Left renal pelvis (tissue), 4 donors: ENCODE data around the gene PLXNA3. TPM values are rescaled to one million over a fixed set of nuclear protein-coding genes. Genes with fewer than 3 reads are reported as not detected.

ENCODE experiments used
- DNase-seq, 4 donors: peaks; one replicate each; pipeline ENCODE4 v3.0.0-alpha.2; 2013; ENCODE audit warnings: low read depth in 4 of 4, low spot score in 3 of 4
- polyA plus RNA-seq, 4 donors: library from polyadenylated mRNA; unstranded; fragments of 120-200 nt; gene quantifications; one replicate each; pipeline ENCODE4 v1.2.1, GENCODE V29; 2013; ENCODE audit not compliant: insufficient read length in 4 of 4

Gene PLXNA3
- polyA plus RNA-seq, 4 donors = 45.2 to 69.6 (median 53.6) TPM

DNA sequence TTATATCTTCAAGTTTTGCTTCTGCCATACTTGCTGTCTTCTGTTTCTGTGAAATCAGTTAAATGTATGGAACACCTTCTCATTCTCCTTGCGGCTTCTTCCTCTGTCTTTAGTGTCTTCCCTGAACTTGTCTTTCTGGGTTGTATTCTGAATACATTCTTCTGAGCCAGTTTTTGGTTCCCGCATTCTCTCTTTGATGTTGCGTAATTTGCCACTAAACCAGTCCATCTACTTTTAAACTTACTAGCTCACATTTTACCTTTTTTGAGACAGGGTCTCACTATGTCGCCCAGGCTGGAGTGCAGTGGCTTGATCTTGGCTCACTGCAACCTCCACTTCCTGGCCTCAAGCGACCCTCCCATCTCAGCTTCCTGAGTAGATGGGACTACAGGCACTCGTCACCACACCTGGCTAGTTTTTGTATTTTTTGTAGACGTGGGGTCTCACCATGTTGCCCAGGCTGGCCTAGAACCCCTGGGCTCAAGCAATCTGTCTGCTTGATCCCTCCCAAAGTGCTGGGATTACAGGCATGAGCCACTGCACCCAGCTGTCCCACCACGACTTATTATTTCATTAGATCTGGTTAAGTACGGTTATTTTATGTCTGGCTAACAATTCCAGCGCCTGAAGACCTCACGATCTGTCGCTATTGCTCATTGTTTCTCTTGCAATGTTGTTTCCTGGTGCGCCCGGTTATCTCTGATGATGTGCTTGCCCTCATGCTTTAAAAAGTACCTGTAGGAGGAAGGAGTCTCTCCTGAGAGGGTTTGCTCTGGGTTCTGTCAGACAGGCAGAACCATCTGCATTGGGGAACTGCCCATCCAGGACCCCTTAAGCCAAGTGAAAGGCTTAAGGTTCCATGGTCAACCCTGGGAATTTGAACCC lies 67.8 kb downstream of the PLXNA3 start:
- DNase-seq = no peak

GRCh38 chrX:154526901-154527675 lies 69.0 kb downstream of the PLXNA3 start:
- DNase-seq = peak in 3 of 4 donors; percentile 50 to 65 (median 62)

Other genes with a start within 250 kb of the PLXNA3 start
- gene OPN1MW2, start 238.5 kb upstream of the PLXNA3 start, polyA plus RNA-seq = not detected
- gene OPN1MW3, start 200.7 kb upstream of the PLXNA3 start, polyA plus RNA-seq = not detected
- gene TEX28, start 163.2 kb upstream of the PLXNA3 start, polyA plus RNA-seq = not detected
- under 1 TPM; 0.22 to 0.33 (median 0.25) TPM for gene TKTL1, start 162.5 kb upstream of the PLXNA3 start, polyA plus RNA-seq
- 100 to 1,000 TPM; 390 to 584 (median 487) TPM for gene FLNA, start 83.6 kb upstream of the PLXNA3 start, polyA plus RNA-seq
- gene EMD, start 79.0 kb upstream of the PLXNA3 start, polyA plus RNA-seq = 10 to 100 TPM; 59.5 to 75.9 (median 68.4) TPM
- gene RPL10, start 59.9 kb upstream of the PLXNA3 start, polyA plus RNA-seq = 1,000 to 10,000 TPM; 2,891 to 3,494 (median 3,187) TPM
- gene DNASE1L1, start 49.0 kb upstream of the PLXNA3 start, polyA plus RNA-seq = 10 to 100 TPM; 10.1 to 16.5 (median 12.0) TPM
- 10 to 100 TPM; 23.9 to 50.8 (median 33.3) TPM for gene TAFAZZIN, start 46.7 kb upstream of the PLXNA3 start, polyA plus RNA-seq
- 100 to 1,000 TPM in 3 of 4 donors, 10 to 100 TPM in 1; 90.0 to 165 (median 151) TPM for gene ATP6AP1, start 29.6 kb upstream of the PLXNA3 start, polyA plus RNA-seq
- 100 to 1,000 TPM; 120 to 154 (median 127) TPM for gene GDI1, start 21.1 kb upstream of the PLXNA3 start, polyA plus RNA-seq
- 10 to 100 TPM; 44.1 to 52.3 (median 46.7) TPM for gene FAM50A, start 14.1 kb upstream of the PLXNA3 start, polyA plus RNA-seq
- gene LAGE3, start 21.0 kb downstream of the PLXNA3 start, polyA plus RNA-seq = 10 to 100 TPM; 11.2 to 14.8 (median 12.2) TPM
- gene UBL4A, start 28.3 kb downstream of the PLXNA3 start, polyA plus RNA-seq = 10 to 100 TPM; 19.9 to 29.3 (median 27.1) TPM
- 10 to 100 TPM; 17.2 to 21.7 (median 21.0) TPM for gene SLC10A3, start 32.3 kb downstream of the PLXNA3 start, polyA plus RNA-seq
- 10 to 100 TPM; 25.6 to 43.5 (median 30.7) TPM for gene FAM3A, start 58.0 kb downstream of the PLXNA3 start, polyA plus RNA-seq
- 10 to 100 TPM; 38.0 to 47.5 (median 40.5) TPM for gene G6PD, start 88.6 kb downstream of the PLXNA3 start, polyA plus RNA-seq
- gene IKBKG, start 89.3 kb downstream of the PLXNA3 start, polyA plus RNA-seq = 10 to 100 TPM; 12.3 to 19.1 (median 14.4) TPM
- not detected for gene CTAG1A, start 126.9 kb downstream of the PLXNA3 start, polyA plus RNA-seq
- gene CTAG1B, start 161.0 kb downstream of the PLXNA3 start, polyA plus RNA-seq = not detected
- not detected for gene CTAG2, start 195.3 kb downstream of the PLXNA3 start, polyA plus RNA-seq